A673 (cell line): ENCODE results near the gene ERGIC1.

ENCODE experiments used
- EZH2 ChIP-seq: fragments of 200-600 bp; sonication (generic); IDR thresholded peaks from 2 replicates; pipeline ENCODE4 v1.6.1; 2017; ENCODE audit warnings: borderline replicate concordance, low read depth, mild to moderate bottlenecking, mixed read lengths, antibody characterized with exemption, low read length; ENCODE audit not compliant: poor library complexity, severe bottlenecking
- TF ChIP-seq, protein P1 (sequence below): fragments of 300-800, 200-600 bp; sonication (generic); conservative IDR thresholded peaks from 2 replicates; pipeline ENCODE4 v1.5.1; 2017; ENCODE audit warnings: low read depth, mild to moderate bottlenecking, antibody characterized with exemption, low read length, moderate library complexity, mixed read lengths

DNA sequence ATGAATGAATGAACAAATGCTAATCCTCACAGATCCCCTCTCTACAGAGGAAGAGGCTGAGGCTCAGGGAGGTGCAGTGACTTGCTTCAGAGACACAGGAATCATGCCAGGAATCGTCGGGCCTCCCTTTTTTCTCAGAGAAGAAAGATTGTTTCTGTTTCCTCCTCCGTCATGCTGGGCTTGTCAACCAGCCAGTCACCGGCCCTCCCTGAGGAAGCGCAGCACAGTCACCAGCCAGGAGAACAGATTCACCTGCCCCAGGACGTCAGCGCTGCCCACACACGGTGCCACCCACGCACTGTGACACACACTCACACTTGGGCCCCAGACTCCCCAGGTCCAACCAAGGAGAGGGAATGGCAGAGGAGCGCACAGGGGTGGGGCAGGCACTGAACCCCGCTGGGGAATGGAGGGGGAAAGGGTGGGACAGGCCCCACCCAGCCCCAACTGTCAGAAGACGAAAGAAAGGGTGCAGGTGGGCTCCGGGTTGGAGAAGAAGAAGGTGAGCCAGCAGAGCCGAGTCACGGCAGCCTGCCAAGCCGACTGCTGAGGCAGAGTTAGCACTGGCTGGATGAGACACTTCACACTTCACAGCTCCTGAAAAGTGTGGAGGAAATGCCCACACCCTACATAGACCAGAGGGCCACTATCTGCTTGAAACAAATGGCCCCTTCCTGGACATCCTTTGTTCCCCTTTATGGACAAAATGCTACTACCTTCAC is 13.8 kb upstream of the ERGIC1 start:
- TF ChIP-seq, protein P1, sequence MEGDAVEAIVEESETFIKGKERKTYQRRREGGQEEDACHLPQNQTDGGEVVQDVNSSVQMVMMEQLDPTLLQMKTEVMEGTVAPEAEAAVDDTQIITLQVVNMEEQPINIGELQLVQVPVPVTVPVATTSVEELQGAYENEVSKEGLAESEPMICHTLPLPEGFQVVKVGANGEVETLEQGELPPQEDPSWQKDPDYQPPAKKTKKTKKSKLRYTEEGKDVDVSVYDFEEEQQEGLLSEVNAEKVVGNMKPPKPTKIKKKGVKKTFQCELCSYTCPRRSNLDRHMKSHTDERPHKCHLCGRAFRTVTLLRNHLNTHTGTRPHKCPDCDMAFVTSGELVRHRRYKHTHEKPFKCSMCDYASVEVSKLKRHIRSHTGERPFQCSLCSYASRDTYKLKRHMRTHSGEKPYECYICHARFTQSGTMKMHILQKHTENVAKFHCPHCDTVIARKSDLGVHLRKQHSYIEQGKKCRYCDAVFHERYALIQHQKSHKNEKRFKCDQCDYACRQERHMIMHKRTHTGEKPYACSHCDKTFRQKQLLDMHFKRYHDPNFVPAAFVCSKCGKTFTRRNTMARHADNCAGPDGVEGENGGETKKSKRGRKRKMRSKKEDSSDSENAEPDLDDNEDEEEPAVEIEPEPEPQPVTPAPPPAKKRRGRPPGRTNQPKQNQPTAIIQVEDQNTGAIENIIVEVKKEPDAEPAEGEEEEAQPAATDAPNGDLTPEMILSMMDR = no peak
- TF ChIP-seq EZH2 = no peak
